Sigmoid colon (tissue), 4 donors: ENCODE data around the gene LYVE1.

ENCODE experiments used
- POLR2A ChIP-seq, 2 donors: fragments of 450-650 bp; IDR thresholded peaks; one replicate each; pipeline ENCODE4 v1.6.1; 2016; ENCODE audit warnings: antibody characterized with exemption in 2 of 2, mild to moderate bottlenecking in 2 of 2, moderate library complexity in 2 of 2
- POLR2AphosphoS5 ChIP-seq, 4 donors: sonication (generic); formaldehyde crosslinking; IDR thresholded peaks; one replicate each; pipeline ENCODE4 v1.6.1; 2017; ENCODE audit warnings: antibody characterized with exemption in 4 of 4
- TF ChIP-seq, protein P1 (sequence below), 4 experiments: fragments of 450-650 bp in 3 of 4; fragments of 200-600 bp in 1 of 4; IDR thresholded peaks; one replicate each; pipeline ENCODE4 v1.5.1; 2016 to 2019; ENCODE audit warnings: antibody characterized with exemption in 4 of 4, mild to moderate bottlenecking in 3 of 4, moderate library complexity in 2 of 4

DNA sequence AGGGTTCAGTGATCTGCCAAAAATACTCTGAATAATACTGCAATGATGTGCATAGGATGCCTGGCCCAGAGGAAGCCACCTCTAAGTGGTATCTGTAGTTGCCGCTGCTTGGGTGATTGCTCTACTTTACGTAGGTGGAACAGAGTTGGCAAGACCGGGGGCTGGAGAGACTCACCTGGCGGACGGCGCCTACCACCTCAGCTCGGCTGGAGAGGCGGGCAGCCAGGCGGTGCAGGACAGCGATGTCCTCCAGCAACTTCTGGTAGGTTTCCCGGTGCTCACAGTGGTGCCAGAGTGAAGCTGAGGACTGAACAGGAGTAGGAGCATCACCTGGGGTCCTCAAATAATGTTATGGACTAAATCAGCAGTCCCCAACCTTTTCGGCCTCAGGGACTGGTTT lies 34.5 kb upstream of the LYVE1 start:
- no peak for TF ChIP-seq POLR2AphosphoS5 (IDR thresholded peaks at IDR 0.05)
- TF ChIP-seq, protein P1, sequence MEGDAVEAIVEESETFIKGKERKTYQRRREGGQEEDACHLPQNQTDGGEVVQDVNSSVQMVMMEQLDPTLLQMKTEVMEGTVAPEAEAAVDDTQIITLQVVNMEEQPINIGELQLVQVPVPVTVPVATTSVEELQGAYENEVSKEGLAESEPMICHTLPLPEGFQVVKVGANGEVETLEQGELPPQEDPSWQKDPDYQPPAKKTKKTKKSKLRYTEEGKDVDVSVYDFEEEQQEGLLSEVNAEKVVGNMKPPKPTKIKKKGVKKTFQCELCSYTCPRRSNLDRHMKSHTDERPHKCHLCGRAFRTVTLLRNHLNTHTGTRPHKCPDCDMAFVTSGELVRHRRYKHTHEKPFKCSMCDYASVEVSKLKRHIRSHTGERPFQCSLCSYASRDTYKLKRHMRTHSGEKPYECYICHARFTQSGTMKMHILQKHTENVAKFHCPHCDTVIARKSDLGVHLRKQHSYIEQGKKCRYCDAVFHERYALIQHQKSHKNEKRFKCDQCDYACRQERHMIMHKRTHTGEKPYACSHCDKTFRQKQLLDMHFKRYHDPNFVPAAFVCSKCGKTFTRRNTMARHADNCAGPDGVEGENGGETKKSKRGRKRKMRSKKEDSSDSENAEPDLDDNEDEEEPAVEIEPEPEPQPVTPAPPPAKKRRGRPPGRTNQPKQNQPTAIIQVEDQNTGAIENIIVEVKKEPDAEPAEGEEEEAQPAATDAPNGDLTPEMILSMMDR (IDR thresholded peaks at IDR 0.05), result no peak
- TF ChIP-seq POLR2A (IDR thresholded peaks at IDR 0.05), result no peak
